ENCODE results near the gene HBZ.

GRCh38 chr16:142405-142967 lies 10.0 kb upstream of the HBZ start:
- TF ChIP-seq ZNF274 (IDR thresholded peaks at IDR 0.05; ENCODE audit: low read depth, low read length) (no peak), SUZ12 (IDR thresholded peaks at IDR 0.05; ENCODE audit: extremely low read depth, insufficient read depth, insufficient read length) (no peak), YY1 (IDR thresholded peaks at IDR 0.05; ENCODE audit: insufficient read depth, insufficient read length) (no peak)

Measured in NT2/D1 (cell line).